IPS DF 4.7 (cell line): ENCODE measurements around the gene TMEM121.

Source experiments
- DNase-seq: peaks from one replicate; pipeline ENCODE4 v3.0.0-alpha.2; 2013; ENCODE audit warnings: low spot score; ENCODE audit errors: extremely low read depth

TMEM121 gene

DNA sequence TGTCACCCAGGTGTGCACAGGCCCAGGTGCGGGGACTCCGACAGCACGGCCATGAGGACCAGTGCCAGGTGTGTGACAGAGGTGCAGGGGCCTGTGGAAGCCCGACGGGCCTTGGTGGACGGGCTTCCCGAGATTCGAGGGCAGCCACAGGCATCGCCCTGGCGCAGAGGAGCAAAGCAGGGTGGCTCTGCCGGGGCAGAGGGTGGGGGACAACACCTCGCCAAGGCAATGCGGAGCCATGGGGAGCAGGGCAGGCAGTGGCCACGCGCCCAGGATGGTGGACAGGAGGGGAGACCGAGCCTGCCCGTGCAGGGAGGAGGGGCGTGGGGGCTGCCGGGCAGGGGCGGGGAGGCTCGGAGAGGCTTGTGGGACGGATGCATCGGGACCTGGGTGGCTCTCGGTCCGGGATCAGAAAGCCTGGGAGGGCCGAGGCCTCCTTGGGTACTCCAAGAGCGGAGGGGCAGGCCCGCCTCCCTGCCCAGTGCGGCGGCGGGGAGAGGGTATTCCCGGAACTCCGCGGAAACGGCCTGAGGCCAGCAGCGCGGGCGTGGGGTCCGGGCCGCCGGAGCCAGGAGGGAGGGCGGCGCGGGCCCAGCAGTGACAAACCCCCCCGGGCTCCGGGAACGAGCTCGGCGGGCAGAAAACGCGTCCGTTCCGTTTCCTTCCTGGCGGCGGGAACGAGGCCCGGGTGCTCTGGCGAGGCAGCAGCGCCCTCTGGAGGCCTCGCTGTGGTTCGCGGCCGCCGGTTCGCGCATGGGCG, 1.6 kb downstream of the TMEM121 start:
- DNase-seq, result no peak

DNA sequence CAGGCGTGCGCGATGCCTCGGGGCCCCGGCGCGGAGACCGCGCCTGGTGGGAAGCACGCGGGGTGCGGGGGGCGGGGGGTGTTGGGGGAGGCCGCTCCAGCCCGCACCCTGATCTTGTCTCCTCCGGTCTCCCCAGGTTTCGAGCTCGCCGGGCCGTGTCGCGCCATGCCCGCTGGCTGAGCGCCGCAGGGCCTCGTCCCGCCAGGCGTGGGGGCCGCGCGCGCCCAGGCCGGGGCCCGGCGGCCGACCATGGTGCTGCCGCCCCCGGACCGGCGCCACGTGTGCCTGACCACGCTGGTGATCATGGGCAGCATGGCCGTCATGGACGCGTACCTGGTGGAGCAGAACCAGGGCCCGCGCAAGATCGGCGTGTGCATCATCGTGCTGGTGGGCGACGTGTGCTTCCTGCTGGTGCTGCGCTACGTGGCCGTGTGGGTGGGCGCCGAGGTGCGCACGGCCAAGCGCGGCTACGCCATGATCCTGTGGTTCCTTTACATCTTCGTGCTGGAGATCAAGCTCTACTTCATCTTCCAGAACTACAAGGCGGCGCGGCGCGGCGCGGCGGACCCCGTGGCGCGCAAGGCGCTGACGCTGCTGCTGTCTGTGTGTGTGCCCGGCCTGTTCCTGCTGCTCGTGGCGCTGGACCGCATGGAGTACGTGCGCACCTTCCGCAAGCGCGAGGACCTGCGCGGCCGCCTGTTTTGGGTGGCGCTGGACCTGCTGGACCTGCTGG, 2.4 kb downstream of the TMEM121 start:
- no peak for DNase-seq

DNA sequence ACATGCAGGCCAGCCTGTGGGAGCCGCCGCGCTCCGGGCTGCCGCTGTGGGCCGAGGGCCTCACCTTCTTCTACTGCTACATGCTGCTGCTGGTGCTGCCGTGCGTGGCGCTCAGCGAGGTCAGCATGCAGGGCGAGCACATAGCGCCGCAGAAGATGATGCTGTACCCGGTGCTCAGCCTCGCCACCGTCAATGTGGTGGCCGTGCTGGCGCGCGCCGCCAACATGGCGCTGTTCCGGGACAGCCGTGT, 2.9 kb downstream of the TMEM121 start:
- no peak for DNase-seq

DNA sequence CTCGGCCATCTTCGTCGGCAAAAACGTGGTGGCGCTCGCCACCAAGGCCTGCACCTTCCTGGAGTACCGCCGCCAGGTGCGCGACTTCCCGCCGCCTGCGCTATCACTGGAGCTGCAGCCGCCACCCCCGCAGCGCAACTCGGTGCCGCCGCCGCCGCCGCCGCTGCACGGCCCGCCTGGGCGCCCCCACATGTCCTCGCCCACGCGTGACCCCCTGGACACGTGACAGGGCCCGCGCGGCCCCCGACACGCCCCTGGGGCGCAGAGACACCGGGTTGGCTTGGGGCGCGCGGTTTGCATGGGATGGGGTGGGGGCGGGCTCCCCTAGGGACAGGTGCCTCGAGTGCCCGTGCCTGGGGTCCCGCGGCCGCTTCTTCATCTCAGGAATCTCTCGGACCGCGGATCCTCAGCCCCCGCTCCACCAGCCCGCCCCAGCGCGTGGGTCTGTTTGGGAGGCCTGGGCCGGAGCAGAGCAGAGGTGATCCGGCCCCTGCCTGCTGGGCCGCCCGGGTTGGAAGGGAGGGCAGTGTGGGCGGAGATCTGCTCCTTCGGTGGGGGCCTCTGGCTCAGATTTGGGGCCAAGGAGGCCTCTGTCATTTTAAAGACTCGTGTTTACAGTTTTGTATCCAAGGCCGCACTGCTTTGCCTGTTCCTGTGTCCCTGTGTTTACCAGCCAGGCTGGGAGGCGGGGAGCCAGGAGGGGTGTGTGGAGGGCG, 3.3 kb downstream of the TMEM121 start:
- DNase-seq, result no peak

DNA sequence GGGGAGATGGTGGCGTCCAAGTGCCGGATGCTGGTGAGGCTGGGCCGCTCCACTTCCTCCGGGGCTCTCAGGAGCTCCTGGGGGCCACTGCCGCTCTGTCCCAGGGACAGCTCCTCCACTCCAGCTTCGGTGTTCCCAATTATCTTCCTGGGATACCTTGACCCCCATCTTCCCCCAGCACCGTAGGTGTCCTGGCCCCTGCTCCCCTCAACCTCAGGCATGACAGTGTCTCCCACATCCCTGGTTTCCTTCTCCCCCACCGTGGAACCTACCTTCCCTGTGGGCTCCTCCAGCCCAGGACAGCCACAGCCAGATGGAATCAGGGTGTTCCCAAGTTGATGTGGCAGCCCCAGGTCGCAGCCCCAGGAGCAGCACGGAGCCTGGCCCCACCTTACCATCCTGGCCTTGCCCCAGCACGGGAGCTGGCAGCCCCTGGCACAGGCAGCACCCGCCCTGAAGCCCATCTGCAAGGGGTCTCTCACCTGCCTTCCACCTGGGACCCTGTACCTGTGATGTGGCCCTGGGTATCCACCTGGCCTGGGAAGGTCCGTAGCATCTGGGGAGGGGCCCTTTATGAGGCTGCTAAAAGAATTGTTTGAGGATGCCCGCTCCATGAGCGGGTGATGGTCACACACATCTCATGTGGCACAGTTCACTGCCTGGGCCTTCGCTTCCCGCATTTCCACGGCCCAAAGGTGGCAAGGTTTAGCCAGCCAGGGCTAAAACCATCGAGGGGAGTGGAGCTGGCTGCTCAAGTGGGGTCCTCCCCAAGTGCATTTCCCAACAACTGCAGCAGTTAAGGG, 4.1 kb downstream of the TMEM121 start:
- DNase-seq, result no peak

DNA sequence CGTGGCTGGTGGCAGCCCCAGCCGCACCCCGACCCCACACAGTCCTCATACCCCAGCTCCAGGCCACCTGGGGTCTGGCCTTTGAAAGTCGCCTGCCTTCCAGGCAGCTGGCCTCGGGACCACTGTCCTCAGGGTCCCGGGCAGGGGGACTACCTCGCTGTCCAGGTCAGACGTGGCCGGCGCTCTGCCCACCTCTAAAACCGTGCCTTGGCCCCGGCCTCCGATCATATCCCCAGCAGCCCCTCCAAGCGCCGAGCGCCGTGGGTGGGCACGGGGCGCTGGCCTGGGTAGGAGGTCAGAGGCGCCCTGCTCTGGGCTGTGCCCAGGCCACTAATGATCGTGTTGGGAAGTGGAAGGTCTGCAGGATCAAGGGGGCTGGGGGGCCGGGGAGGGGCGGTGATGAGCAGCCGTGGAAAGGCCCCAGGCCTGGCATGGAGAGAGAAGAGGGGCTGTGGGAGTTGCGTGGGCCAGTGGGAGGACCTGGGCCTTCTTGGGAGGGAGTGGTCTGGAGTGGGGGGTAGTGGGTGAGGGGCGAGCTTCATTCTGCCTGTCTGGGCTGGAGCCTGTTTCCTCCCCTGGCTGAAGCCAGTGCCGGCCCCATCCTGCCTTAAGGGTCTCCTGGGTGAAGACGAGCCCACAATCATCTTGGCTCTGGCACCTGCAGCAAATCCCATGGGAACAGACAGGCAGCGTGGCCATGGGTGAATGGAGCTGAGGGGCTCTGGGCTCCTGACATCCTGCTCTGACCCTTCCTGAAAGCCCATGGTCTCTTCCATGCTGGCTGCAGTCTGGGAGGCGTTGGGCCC, 4.9 kb downstream of the TMEM121 start:
- no peak for DNase-seq

DNA sequence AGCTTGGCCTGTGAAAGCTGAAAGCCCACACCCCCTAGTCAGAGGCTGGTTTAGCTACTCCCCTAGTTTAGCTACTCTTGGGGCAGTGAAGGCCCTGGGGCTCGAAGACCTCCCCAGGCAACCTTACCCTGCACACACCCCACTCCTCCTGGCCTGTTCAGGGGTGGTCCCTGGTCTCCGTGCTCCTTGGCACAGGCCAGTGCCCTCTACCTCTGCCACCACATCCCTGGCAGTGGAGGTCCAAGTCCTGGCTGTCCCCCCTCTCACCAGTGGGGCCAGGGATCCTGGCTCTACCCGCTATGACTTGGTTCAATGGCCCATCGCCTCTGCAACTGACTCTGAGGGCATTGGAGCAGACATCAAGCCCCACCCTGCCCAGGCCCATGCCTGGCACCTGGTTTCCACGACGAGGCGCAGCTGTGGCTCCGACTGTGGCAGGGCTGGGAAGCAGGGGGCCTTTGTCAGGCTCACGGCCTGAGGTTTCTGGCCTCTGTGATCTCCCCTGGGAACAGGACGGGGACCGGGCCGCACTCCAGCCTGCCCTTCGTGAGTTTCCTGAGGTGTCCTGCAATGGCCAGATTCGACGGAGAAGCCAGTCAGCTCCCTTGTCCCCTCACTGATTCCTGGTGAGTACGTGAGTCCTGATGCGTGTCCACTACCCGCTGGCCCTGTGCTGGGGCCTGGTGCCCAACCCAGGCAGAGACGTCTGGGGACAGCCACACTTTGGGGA, 5.7 kb downstream of the TMEM121 start:
- no peak for DNase-seq

DNA sequence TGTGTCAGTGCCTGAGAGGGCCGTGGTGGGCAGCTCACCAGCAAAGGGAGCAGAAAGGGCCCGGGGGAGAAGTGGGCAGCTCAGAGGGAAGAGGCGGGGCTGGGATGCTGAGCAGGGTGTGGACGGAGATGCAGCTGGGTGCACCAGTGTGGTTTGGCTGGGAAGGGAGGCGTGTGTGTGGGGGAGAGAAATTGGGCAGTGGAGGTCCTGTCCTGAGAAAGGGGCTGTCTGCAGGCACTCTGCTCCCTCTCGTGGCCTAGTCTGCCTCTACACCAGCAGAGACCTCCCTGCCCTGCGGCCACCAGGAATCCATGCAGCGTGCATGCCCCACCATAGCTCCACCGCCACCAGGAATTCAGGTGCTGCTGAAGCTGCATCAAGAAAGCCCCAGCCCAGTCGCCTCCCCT, 6.4 kb downstream of the TMEM121 start:
- no peak for DNase-seq

DNA sequence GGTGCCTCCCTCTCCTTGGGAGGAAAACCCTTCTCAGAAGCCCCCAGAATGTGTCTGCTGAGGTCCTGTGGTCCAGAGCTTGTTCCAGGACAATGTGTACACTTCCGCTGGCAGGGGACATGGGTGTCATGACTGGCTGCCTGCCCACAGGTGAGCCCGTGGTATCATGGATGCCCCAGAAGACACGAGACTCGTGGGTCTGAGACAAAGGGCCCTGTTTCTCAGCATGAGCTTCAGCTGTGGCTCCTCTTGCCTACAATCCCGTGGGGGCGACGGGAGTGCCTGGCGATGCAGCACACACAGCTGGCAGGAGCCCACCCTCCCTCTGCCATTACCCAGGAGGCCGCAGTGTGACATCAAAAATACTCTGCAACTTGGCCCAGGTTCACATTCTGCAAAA, 7.0 kb downstream of the TMEM121 start:
- no peak for DNase-seq

DNA sequence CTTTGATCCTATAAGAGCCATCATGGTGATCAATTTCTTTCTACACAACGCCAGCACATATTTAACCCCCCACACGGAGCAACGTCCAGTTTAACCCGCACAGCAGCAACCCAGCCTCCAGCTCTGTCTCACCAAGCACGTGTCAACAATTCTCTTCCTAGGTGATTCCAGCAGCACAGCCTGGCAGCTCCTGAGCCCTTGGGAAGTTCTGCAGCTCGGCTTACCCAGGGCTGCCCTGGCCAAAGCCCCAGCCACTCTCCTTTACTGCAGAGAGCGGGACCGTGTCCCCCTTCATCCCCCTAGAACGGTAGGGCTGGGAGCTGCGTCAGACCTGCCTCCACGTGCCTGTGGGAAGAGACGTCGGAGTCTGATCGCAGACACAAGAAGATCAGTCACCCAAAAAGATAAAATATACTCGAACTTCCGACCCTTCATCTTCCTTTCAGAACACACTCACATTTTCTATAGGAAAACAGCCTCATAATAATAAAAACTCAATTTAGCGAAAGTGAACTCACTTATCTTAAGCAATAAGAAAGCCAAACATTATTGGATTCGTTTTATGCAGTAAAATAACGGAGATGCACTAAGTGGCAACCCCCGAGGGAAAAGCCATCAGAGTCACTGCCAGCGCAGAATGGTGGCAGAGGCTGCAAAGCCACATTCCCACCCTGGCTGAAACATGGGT, 7.6 kb downstream of the TMEM121 start:
- no peak for DNase-seq

DNA sequence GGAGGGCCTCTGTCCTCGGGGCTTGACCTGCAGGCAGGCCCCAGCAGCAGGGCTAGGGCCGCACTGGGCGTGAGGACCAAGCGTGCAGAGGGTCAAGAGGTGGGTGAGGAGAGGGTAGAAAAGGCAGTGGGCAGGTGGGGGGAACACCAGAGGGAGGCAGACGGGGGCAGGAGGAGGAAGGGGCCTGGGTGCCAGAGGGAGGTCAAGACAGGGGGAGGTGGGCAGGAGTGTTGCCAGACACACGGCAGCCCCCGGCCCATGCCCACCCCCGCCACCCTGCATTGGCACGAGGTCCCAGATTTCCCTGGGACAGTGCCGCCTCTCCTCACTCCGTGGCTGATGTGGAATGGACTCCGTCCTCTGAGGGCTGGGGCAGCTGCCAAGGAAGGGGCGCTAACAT, 8.2 kb downstream of the TMEM121 start:
- no peak for DNase-seq

DNA sequence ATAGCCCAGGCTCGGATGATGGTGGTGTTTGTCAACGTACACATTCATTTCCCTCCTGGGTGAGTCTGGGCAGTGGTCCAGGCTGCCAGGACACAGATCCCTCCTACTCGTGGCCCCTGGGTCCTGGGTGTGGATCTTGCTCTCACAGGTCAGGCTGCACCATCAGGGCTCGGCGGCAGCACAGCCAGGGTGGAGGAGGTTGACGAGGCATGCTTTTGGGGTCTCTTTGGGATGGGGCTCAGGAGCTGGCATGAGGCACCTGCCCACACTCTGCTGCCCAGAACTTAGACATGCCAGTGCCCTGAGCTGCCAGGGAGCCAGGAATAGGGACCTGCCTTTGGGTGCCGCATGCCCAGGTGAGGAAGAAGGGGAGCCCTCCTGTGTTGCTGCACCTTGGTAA, 9.7 kb downstream of the TMEM121 start:
- DNase-seq, result no peak

DNA sequence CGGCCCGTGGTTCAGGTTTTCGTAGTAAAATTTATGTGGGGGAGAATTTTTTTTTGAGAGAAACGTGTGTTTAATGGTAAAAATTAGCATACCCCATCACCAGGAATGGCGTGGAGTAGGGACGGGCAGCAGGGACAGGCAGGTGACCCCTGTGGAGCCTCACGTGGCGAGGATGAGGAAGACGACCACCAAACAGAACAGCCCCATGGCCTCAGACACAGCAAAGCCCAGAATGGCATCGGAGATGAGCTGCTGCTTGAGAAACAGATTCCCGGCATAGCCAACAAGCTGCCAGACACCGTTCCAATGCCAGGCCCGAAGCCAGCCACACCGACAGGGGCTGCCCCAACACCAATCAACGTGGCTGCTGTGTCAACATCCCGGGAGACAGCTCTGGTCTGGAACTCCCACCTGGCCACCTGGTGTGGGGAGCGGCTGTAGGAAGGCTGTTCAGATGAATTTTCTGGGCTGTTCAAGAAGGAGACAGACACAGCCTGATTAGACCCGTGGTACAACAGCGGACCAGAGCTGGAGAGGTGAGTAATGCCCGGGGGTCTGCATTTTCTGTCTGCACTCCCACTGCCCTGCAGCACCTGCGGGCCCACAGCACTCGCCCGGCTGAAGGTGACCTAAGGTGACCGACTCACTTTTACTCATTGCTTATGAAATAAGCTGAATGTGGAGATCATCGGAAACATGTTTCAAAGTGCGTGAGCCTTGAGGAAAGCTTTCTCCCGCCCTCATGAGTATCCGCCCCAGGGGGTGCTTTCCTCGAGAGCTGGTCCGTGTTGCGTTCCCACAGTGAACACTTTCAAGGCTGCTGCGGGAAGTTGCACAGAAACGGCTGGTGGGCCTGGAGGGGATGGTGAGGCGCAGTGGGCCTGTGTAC, 10.6 kb downstream of the TMEM121 start:
- DNase-seq, result no peak

DNA sequence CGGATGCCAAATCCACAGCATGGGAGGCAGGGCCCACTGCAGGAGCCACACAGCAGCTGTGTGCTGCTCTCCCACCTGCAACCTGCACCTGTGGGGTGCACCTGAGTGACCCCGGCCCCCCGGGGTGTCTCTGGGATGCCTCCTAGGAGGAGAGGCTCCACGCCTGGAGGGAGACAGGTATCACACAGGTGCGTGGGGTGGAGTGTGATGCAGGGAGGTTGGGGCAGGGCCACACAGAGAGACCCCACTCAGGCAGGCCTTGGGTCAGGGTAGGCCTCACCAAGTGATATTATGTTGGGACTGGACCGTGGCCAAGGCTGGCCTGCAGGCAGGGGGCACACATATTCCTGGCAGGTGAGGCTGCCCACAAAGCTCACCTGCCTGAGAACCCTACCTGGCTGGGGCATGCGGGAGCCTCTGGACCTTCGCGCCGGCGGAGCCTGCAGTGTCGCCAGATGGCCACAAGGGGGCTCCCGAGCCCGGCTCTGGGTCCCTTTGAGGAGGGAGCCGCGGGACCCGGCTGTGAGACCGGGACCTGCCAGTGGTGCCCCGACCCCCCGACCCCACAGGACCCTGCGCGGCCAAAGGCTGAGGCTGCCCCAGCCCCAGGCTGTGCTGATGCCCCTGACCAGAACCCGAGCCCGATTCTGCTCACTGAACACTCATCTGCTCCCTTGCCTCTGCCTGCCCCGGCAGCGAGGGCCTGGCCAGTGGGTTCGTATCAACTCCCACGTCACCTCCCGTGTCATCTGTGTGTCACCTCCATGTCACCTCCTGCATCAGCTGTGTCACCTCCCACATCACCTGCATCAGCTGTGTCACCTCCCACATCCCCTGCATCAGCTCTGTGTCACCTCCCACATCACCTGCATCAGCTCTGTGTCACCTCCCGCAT, 11.4 kb downstream of the TMEM121 start:
- DNase-seq, result no peak

DNA sequence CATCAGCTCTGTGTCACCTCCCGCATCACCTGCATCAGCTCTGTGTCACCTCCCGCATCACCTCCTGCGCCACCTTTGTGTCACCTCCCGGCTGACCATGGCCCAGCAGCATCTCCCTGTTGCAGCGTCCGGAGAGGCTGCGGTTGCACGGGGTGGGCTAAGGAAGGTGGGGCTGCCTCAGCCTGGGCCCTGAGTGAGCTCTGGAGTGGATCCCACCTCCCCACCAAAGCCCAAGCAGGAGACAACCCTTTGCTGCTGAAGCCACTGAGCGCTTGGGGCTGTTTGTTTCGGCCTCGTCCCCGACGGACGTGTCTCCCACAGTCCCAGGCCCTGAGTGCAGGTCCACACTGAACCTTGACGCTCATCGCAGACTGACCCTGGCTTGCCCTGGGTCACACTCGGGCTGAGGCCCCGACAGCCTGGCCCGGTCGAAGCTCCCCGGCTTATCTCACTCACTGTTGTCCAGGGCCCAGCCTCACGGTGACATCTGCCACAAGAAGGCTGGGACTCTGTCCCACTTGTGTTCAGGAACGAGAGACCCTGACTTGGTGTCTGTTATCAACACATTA, 12.2 kb downstream of the TMEM121 start:
- DNase-seq, result no peak

DNA sequence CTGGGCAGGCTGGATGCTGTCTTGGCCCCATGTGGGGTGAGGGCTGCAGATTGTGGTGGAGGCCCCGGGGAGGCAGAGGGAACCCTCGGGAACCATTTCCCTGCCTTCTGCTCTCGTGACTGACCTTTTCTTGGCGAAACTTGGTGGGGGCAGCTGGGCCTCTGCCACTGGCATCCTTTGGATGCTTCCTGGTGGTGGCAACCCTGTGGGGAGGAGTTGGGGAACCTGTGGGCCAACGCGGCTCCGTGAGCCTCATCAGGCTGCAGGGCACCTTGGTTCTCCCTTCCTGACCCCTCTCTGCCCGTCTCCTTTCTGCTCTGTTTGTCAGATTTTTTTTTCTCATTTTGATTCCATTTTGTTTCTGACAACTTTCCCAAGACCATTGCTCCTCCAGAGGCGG, 14.4 kb downstream of the TMEM121 start:
- no peak for DNase-seq

DNA sequence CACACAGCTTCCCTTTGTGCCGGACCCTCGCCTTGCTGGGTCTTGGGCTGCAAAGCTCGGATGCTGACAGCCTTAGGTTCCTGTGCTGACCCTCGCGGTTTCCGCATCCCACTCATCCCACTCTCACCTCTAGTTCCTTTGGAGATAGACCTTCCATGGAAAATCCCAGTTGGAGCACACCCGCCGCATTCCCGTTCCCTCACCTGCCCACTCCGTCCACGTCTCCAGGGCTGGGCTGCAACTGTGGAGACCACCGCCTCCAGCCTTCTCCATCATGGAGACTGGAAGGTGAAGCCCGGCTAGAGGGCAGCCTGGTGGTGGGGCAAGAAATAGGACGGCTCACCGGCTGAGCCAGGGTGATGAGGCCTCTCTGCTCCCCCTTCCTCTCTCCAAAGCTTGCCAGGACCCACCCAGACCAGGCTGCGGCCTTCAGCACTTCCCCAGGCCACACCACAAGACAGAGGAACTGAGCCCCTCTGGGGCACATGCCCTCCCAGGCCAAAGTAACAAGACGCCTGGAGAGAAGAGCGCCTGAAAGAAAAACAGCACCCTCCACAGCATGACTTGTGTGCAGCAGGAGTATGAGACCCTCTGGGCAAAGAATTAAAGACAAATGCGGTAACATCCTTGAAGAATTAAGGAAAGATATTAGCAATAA, 15.0 kb downstream of the TMEM121 start:
- DNase-seq, result no peak
